HepG2 (cell line): ENCODE results near the gene XPC. TPM values are rescaled to one million over a fixed set of nuclear protein-coding genes. Genes with fewer than 3 reads are reported as not detected.

Experiments used
- ASH2L ChIP-seq: fragments of 300-600, 200-600 bp; sonication (generic); IDR thresholded peaks from 2 replicates; pipeline ENCODE4 v1.7.0; 2017; ENCODE audit warnings: low read depth, mild to moderate bottlenecking, moderate library complexity, mixed read lengths, low read length; ENCODE audit not compliant: insufficient read length
- CCAR2 ChIP-seq: fragments of 200-400 bp; formaldehyde crosslinking; optimal IDR thresholded peaks from 2 replicates; pipeline ENCODE3; 2018; ENCODE audit warnings: low read depth, mild to moderate bottlenecking, low read length, moderate library complexity
- DPF2 ChIP-seq: sonication (generic); formaldehyde crosslinking; IDR thresholded peaks from 2 replicates; pipeline ENCODE4 v1.4.0; 2020; ENCODE audit warnings: mild to moderate bottlenecking, low read depth, missing genetic modification reagents, borderline replicate concordance
- EZH2 ChIP-seq: conservative IDR thresholded peaks from 2 replicates; pipeline ENCODE4 v1.6.1; 2012; ENCODE audit warnings: mild to moderate bottlenecking, low read depth, low read length, moderate library complexity
- HES4 ChIP-seq: sonication (generic); formaldehyde crosslinking; IDR thresholded peaks from 2 replicates; pipeline ENCODE4 v1.9.0; 2021; ENCODE audit warnings: mild to moderate bottlenecking, missing genetic modification reagents, borderline replicate concordance
- JUNB ChIP-seq: sonication (generic); formaldehyde crosslinking; IDR thresholded peaks from 2 replicates; pipeline ENCODE4 v1.8.0; 2022; ENCODE audit warnings: missing genetic modification reagents, mild to moderate bottlenecking, borderline replicate concordance
- KMT2B ChIP-seq: IDR thresholded peaks from 2 replicates; pipeline ENCODE4 v1.6.1; 2016; ENCODE audit warnings: missing genetic modification reagents, missing compliant biosample characterization
- MZF1 ChIP-seq: sonication (generic); formaldehyde crosslinking; IDR thresholded peaks from 2 replicates; pipeline ENCODE4 v1.8.1; 2023; ENCODE audit warnings: mild to moderate bottlenecking, missing genetic modification reagents, borderline replicate concordance
- RNF2 ChIP-seq: fragments of 450-650 bp; conservative IDR thresholded peaks from 2 replicates; pipeline ENCODE4 v1.6.1; 2016; ENCODE audit warnings: low read depth
- SMARCC2 ChIP-seq: fragments of 450-650 bp; IDR thresholded peaks from 2 replicates; pipeline ENCODE4 v1.6.1; 2017; ENCODE audit warnings: antibody characterized with exemption, mild to moderate bottlenecking
- SNAI1 ChIP-seq: sonication (generic); formaldehyde crosslinking; IDR thresholded peaks from 2 replicates; pipeline ENCODE4 v1.5.0; 2020; ENCODE audit warnings: mild to moderate bottlenecking, missing genetic modification reagents, borderline replicate concordance
- TOPORS ChIP-seq: sonication (generic); formaldehyde crosslinking; IDR thresholded peaks from 2 replicates; pipeline ENCODE4 v1.8.0; 2023; ENCODE audit warnings: mild to moderate bottlenecking, missing genetic modification reagents
- ZFP36L1 ChIP-seq: sonication (generic); formaldehyde crosslinking; IDR thresholded peaks from 2 replicates; pipeline ENCODE4 v1.8.0; 2022; ENCODE audit warnings: mild to moderate bottlenecking, missing genetic modification reagents, moderate library complexity
- ZNF101 ChIP-seq: sonication (generic); formaldehyde crosslinking; IDR thresholded peaks from 2 replicates; pipeline ENCODE4 v1.4.0; 2020; ENCODE audit warnings: mild to moderate bottlenecking, low read depth, missing genetic modification reagents, borderline replicate concordance
- ZNF138 ChIP-seq: sonication (generic); formaldehyde crosslinking; IDR thresholded peaks from 2 replicates; pipeline ENCODE4 v1.5.0; 2020; ENCODE audit warnings: mild to moderate bottlenecking, low read depth, missing genetic modification reagents
- ZNF296 ChIP-seq: sonication (generic); formaldehyde crosslinking; conservative IDR thresholded peaks from 2 replicates; pipeline ENCODE4 v1.5.0; 2020; ENCODE audit warnings: mild to moderate bottlenecking, missing genetic modification reagents
- ZNF432 ChIP-seq: sonication (generic); formaldehyde crosslinking; IDR thresholded peaks from 2 replicates; pipeline ENCODE4 v1.5.0; 2020; ENCODE audit warnings: missing genetic modification reagents, mild to moderate bottlenecking, borderline replicate concordance
- ZNF619 ChIP-seq: sonication (generic); formaldehyde crosslinking; IDR thresholded peaks from 2 replicates; pipeline ENCODE4 v1.4.0; 2020; ENCODE audit warnings: mild to moderate bottlenecking, missing genetic modification reagents
- ZNF7 ChIP-seq: IDR thresholded peaks from 2 replicates; pipeline ENCODE4 v1.6.1; 2016; ENCODE audit warnings: missing biosample characterization, missing genetic modification reagents
- ZNF792 ChIP-seq: IDR thresholded peaks from 2 replicates; pipeline ENCODE4 v1.6.1; 2016
- ZSCAN25 ChIP-seq: sonication (generic); formaldehyde crosslinking; IDR thresholded peaks from 2 replicates; pipeline ENCODE4 v1.8.0; 2022; ENCODE audit warnings: mild to moderate bottlenecking, missing genetic modification reagents
- ZSCAN30 ChIP-seq: sonication (generic); formaldehyde crosslinking; IDR thresholded peaks from 2 replicates; pipeline ENCODE4 v1.5.0; 2020; ENCODE audit warnings: mild to moderate bottlenecking, missing genetic modification reagents
- polyA plus RNA-seq, 8 experiments: library from polyadenylated mRNA; depleted of rRNA in 3 of 8; stranded (reverse) in 7 of 8; unstranded in 1 of 8; fragments of >200 nt; fragmentation: Illumina TruSeq in 4 of 8; extraction: Trizol in 4 of 8; gene quantifications; 2 replicates each; pipeline versions ENCODE4 v1.2.1 to v1.2.3, GENCODE V29; 2011 to 2016; ENCODE audit warnings: low read depth in 4 of 8, missing spikeins in 1 of 8, mixed read lengths in 1 of 8; ENCODE audit not compliant: insufficient read depth in 1 of 8
- total RNA-seq, 5 experiments: library from RNA; depleted of rRNA; stranded (reverse); fragments of >200 nt; fragmentation: Illumina TruSeq; extraction: Trizol; gene quantifications; 2 replicates each; pipeline ENCODE4 v1.2.3, GENCODE V29; 2016; ENCODE audit warnings: low read depth in 1 of 5
- TF ChIP-seq, protein P1 (sequence below): sonication (generic); formaldehyde crosslinking; IDR thresholded peaks from 2 replicates; pipeline ENCODE4 v1.4.0; 2020; ENCODE audit warnings: mild to moderate bottlenecking, missing genetic modification reagents
- TF ChIP-seq, protein P2 (sequence below): IDR thresholded peaks from 2 replicates; pipeline ENCODE4 v1.6.1; 2016; ENCODE audit warnings: missing biosample characterization, missing genetic modification reagents, low read depth
- TF ChIP-seq, protein P3 (sequence below): sonication (generic); formaldehyde crosslinking; IDR thresholded peaks from 2 replicates; pipeline ENCODE4 v1.8.1; 2023; ENCODE audit warnings: mild to moderate bottlenecking, moderate library complexity, missing genetic modification reagents

XPC gene
- total and polyA plus RNA-seq, 2 of the 13 experiments (the other 11 are each of a cell fraction or from before 2014, with no cell fraction given): 9.4 to 24.1 TPM

DNA sequence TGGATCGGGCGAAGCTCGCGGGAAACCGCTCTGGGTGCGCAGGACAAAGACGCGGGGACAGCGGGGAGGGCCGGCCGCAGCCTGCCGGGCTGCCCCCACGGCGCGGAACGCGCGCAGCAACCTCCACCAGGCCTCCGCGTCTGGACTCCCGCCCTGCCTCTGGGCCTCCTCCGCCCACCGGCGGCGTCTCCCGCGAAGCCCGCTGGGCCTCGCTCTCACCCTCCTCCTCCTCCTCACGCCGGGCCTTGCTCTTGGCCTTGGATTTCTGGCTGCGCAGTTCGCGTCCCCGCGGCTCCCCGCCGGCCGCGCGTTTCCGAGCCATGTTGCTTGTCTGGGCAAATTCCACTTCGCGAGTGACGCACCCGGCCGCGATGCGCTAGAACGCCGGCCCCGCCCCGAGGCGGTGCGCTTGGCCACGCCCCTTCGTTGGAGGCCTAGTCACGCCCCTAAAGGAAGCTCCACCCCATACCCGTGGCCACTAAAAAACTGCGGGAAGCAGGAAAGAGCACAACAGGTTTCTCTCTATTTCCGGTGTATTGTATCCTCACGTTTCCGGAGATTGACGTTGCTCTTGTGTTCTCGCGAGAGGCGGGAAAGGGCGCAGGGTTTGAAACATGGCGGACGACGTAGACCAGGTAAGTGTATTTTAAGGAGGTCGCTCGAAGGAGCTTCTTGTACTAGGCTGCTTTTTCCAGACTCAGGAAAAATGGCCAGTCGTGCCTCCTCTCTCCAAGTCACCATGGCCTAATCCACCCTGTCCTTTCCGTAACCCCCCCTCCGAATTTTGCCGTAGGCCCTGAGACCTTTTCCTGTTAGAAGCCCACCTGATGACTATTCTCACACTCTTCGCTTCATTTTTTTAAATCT lies at the start of gene XPC, which contains the start of gene LSM3 (continued):
- TF ChIP-seq ZNF7 (no peak), DPF2 (CRISPR knock-in tag) (no peak), HES4 (CRISPR knock-in tag) (peak; percentile 75; the same call in 1 of the 2 replicates), ZFP36L1 (peak; percentile 12; the same call in 1 of the 2 replicates), RNF2 (peak; percentile 36), ZNF619 (CRISPR knock-in tag) (0 out of 2 replicates have a peak, but pooled peaks have one; percentile 43), MZF1 (CRISPR knock-in tag) (no peak), SMARCC2 (no peak), EZH2 (no peak), ZSCAN25 (CRISPR knock-in tag) (peak; percentile 31; the same call in 1 of the 2 replicates), JUNB (CRISPR knock-in tag) (no peak), ZNF792 (CRISPR knock-in tag) (0 out of 2 replicates have a peak, but pooled peaks have one; percentile 29), SNAI1 (CRISPR knock-in tag) (0 out of 2 replicates have a peak, but pooled peaks have one; percentile 17), TOPORS (CRISPR knock-in tag) (no peak; the same call in 1 of the 2 replicates), ZNF432 (no peak), ASH2L (peak; percentile 91), ZNF296 (no peak), ZNF101 (CRISPR knock-in tag) (no peak), CCAR2 (no peak), ZSCAN30 (no peak), KMT2B (CRISPR knock-in tag) (peak; percentile 93), ZNF138 (CRISPR knock-in tag) (no peak)
- TF ChIP-seq, protein P1, sequence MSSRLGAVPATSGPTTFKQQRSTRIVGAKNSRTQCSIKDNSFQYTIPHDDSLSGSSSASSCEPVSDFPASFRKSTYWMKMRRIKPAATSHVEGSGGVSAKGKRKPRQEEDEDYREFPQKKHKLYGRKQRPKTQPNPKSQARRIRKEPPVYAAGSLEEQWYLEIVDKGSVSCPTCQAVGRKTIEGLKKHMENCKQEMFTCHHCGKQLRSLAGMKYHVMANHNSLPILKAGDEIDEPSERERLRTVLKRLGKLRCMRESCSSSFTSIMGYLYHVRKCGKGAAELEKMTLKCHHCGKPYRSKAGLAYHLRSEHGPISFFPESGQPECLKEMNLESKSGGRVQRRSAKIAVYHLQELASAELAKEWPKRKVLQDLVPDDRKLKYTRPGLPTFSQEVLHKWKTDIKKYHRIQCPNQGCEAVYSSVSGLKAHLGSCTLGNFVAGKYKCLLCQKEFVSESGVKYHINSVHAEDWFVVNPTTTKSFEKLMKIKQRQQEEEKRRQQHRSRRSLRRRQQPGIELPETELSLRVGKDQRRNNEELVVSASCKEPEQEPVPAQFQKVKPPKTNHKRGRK (CRISPR knock-in tag): no peak
- TF ChIP-seq, protein P2, sequence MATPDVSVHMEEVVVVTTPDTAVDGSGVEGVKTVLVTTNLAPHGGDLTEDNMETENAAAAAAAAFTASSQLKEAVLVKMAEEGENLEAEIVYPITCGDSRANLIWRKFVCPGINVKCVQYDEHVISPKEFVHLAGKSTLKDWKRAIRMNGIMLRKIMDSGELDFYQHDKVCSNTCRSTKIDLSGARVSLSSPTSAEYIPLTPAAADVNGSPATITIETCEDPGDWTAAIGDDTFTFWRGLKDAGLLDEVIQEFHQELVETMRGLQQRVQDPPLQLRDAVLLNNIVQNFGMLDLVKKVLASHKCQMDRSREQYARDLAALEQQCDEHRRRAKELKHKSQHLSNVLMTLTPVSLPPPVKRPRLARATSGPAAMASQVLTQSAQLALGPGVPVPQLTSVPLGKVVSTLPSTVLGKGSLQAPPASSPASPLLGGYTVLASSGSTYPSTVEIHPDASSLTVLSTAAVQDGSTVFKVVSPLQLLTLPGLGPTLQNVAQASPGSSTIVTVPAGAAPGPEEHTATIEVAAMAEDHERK (CRISPR knock-in tag): peak; percentile 48; the same call in 1 of the 2 replicates
- TF ChIP-seq, protein P3, sequence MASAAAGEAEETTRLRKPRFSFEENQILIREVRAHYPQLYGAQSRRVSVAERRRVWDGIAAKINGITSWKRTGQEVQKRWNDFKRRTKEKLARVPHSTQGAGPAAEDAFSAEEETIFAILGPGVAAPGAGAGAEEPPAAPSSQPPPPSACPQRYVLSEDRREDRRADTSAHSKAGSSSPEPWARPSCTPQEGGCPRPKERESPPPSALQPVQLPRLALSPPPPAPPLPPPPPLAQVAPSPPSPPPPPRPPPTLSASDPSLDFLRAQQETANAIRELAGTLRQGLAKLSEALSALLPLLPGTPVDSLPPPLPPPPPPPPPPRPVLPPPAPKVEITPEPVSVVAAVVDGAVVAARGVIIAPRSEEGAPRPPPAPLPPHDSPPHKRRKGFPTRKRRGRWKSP (CRISPR knock-in tag): peak; percentile 96
